Activated T-helper 1 cell treated with Interleukin-2 at 50 U/mL for 16 hours (primary cell): ENCODE data around the gene PIK3C2G.

Source experiments
- DNase-seq: peaks from one replicate; pipeline ENCODE4 v3.0.0-alpha.2; 2020; ENCODE audit warnings: low read depth

Gene PIK3C2G

GRCh38 chr12:18419311-18419710 lies 158.0 kb downstream of the PIK3C2G start:
- no peak for DNase-seq

- DNase-seq = no peak
Measured at GRCh38 chr12:18421867-18422266, 160.5 kb downstream of the PIK3C2G start.

- DNase-seq = no peak
Measured at GRCh38 chr12:18422871-18423270, 161.6 kb downstream of the PIK3C2G start.

- DNase-seq = no peak
Measured at GRCh38 chr12:18424857-18425256, 163.5 kb downstream of the PIK3C2G start.

GRCh38 chr12:18427520-18427919 lies 166.2 kb downstream of the PIK3C2G start:
- no peak for DNase-seq

GRCh38 chr12:18428416-18428815 lies 167.1 kb downstream of the PIK3C2G start:
- no peak for DNase-seq

- DNase-seq = no peak
Measured at GRCh38 chr12:18429366-18429765, 168.0 kb downstream of the PIK3C2G start.

GRCh38 chr12:18430425-18431048 lies 169.2 kb downstream of the PIK3C2G start:
- DNase-seq = no peak

- DNase-seq = no peak
Measured at GRCh38 chr12:18431771-18432170, 170.5 kb downstream of the PIK3C2G start.

- DNase-seq = no peak
Measured at GRCh38 chr12:18432206-18432605, 170.9 kb downstream of the PIK3C2G start.

- no peak for DNase-seq
Measured at GRCh38 chr12:18436170-18436569, 174.9 kb downstream of the PIK3C2G start.

- DNase-seq = no peak
Measured at GRCh38 chr12:18439541-18439940, 178.2 kb downstream of the PIK3C2G start.

GRCh38 chr12:18443768-18444437 lies 182.6 kb downstream of the PIK3C2G start:
- no peak for DNase-seq

- no peak for DNase-seq
Measured at GRCh38 chr12:18446061-18446644, 184.8 kb downstream of the PIK3C2G start.

- no peak for DNase-seq
Measured at GRCh38 chr12:18454330-18454729, 193.0 kb downstream of the PIK3C2G start.

GRCh38 chr12:18456344-18456743 lies 195.0 kb downstream of the PIK3C2G start:
- DNase-seq = no peak

- no peak for DNase-seq
Measured at GRCh38 chr12:18457362-18457761, 196.0 kb downstream of the PIK3C2G start.

GRCh38 chr12:18461758-18462157 lies 200.4 kb downstream of the PIK3C2G start:
- no peak for DNase-seq

- DNase-seq = no peak
Measured at GRCh38 chr12:18462442-18462841, 201.1 kb downstream of the PIK3C2G start.

- no peak for DNase-seq
Measured at GRCh38 chr12:18467620-18468245, 206.4 kb downstream of the PIK3C2G start.

GRCh38 chr12:18468246-18469075 lies 207.1 kb downstream of the PIK3C2G start:
- DNase-seq = no peak

- no peak for DNase-seq
Measured at GRCh38 chr12:18470251-18470650, 208.9 kb downstream of the PIK3C2G start.
